Measurements from ENCODE around the gene GUCD1. TPM values are rescaled to one million over a fixed set of nuclear protein-coding genes. Genes with fewer than 3 reads are reported as not detected.

GUCD1 gene
- total RNA-seq, 1 donor: 166 TPM

DNA sequence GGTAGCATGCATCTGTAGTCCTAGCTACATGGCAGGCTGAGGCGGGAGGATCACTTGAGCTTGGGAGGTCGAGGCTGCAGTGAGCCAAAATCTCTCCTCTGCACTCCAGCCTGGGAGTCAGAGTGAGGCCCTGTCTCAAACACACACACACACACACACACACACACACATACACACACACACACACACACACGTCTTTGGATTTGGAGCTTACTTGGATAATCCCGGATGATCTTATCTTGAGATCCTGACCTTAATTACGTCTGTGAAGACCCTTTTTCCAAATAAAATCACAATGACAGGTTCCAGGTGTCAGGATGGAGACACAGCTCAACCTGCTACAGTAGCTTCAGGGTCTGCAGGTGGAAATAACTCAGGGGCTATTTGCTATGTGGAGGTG lies 58.7 kb downstream of the GUCD1 start:
- H3K4me3 ChIP-seq (ENCODE audit: low read depth, low read length): no peak overlapping the region
- DNase-seq (ENCODE audit: low read depth): no peak
- TF ChIP-seq, protein P1, sequence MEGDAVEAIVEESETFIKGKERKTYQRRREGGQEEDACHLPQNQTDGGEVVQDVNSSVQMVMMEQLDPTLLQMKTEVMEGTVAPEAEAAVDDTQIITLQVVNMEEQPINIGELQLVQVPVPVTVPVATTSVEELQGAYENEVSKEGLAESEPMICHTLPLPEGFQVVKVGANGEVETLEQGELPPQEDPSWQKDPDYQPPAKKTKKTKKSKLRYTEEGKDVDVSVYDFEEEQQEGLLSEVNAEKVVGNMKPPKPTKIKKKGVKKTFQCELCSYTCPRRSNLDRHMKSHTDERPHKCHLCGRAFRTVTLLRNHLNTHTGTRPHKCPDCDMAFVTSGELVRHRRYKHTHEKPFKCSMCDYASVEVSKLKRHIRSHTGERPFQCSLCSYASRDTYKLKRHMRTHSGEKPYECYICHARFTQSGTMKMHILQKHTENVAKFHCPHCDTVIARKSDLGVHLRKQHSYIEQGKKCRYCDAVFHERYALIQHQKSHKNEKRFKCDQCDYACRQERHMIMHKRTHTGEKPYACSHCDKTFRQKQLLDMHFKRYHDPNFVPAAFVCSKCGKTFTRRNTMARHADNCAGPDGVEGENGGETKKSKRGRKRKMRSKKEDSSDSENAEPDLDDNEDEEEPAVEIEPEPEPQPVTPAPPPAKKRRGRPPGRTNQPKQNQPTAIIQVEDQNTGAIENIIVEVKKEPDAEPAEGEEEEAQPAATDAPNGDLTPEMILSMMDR (IDR thresholded peaks at IDR 0.05; ENCODE audit: insufficient read depth, low read depth, low read length): no peak

DNA sequence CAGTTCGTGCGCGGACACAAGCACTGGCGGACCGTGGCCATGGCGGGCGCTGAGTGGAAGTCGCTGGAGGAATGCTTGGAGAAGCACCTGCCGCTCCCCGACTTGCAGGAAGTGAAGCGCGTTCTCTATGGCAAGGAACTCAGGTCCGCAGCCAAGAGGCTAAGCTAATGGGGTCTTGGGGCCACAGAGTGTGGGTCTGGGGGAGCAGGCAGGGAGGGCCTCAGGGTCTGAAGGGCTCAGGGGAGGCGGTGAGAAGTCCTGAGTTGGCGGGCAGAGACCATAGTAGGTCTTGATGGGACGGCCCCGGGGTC lies 59.6 kb downstream of the GUCD1 start:
- TF ChIP-seq, protein P1 (IDR thresholded peaks at IDR 0.05; ENCODE audit: insufficient read depth, low read depth, low read length): no peak
- DNase-seq (ENCODE audit: low read depth): no peak
- no peak overlapping the region for H3K4me3 ChIP-seq (ENCODE audit: low read depth, low read length)

DNA sequence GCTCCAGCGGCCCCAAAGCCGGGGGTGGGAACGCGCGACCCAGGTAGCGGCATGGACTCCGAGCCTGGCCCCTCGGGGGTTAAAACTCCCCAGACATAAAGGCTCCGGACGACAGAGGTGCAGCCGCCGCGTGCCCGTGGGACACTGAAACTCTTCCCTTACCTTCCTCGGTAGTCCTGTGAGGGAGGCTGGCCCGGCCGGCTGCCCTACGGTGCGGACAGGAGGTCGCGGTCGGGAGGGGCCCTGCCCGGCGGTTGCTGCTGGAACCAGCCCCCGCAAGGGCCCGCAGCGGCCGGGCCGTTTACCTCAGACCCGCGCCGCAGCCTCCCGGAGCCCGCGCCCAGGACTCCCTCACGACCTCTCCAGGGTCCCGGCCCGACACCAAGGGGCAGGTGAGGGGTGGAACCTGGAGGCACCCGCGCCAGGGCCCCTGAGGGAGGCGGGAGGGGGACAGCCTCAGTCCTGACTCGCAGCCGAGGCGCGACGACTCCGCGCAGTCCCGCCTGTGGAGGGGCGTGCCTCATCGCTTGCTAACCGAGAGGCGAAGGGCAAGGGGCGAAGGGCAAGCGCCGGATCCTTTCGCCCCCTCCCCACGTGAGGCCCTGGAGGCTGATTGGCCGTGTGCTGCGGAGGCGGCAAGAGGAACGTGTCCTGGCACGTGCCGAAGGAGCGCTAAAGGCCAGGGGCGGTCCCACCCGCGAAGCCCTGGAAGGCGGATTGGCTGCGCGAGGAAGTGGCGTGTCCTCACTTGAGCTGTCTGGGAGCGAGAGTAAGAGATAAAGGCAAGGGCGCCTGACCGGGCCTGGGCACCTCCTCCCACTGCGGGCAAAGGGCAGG lies 60.2 kb downstream of the GUCD1 start, which contains the start of gene UPB1:
TSS of gene UPB1 (plus strand) at position 805 of the 837 bp plus-strand sequence. CDS start 72 bp downstream, outside the sequence.
- TF ChIP-seq, protein P1 (IDR thresholded peaks at IDR 0.05; ENCODE audit: insufficient read depth, low read depth, low read length): no peak
- DNase-seq (ENCODE audit: low read depth): no peak
- H3K4me3 ChIP-seq (ENCODE audit: low read depth, low read length): no peak within 1 kb of the TSS

DNA sequence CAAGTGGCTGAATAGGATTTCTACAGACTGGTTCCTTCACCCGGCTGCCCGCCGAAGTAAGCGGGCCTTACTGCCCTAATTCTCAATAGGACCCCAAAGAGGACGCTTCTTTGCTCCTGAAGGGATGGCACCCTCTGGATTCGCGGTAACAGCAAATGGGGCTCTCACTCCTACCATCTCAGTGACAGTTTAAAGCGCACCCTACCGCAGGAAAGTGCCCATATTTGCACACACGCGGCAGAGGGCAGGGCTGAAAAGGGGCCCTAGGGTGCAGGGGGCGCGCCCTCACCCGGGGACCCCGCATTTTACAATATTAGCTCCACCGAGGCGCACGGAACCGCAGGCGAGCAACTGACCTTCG lies 60.8 kb downstream of the GUCD1 start:
- DNase-seq (ENCODE audit: low read depth): no peak
- TF ChIP-seq, protein P1 (IDR thresholded peaks at IDR 0.05; ENCODE audit: insufficient read depth, low read depth, low read length): no peak
- no peak overlapping the region for H3K4me3 ChIP-seq (ENCODE audit: low read depth, low read length)

DNA sequence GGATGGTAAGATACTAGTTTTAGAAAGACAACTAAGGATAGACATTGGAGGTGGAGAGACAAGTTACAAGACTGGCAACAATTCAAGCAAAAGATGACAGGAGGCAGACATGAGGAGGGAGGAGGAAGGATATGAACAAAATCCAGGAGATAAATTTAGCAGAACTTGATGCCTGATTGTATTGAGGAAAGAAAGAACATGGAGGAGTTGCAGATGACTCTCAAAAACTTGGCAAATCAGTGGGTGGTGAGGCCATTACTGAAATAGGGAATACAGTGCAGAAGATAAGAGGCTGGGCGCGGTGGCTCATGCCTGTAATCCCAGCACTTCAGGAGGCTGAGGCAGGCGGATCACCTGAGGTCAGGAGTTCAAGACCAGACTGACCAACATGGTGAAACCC lies 62.5 kb downstream of the GUCD1 start:
- no peak for DNase-seq (ENCODE audit: low read depth)
- no peak overlapping the region for H3K4me3 ChIP-seq (ENCODE audit: low read depth, low read length)
- TF ChIP-seq, protein P1 (IDR thresholded peaks at IDR 0.05; ENCODE audit: insufficient read depth, low read depth, low read length): no peak

Other genes with a start within 250 kb of the GUCD1 start
- 3.2 and 3.9 TPM in 2 replicates for gene ADORA2A, start 127.5 kb downstream of the GUCD1 start, total RNA-seq
- under 0.01 and 0.32 TPM in 2 replicates for gene UPB1, start 59.8 kb downstream of the GUCD1 start, total RNA-seq
- 59.3 and 84.2 TPM in 2 replicates for gene SNRPD3, start 861 bp upstream of the GUCD1 start, total RNA-seq
- 3.9 and 5.8 TPM in 2 replicates for gene LRRC75B, start 37.9 kb upstream of the GUCD1 start, total RNA-seq
- 0.97 and 1.7 TPM in 2 replicates for gene GGT1, start 48.1 kb upstream of the GUCD1 start, total RNA-seq
- not detected in 2 replicates for gene PIWIL3, start 219.6 kb upstream of the GUCD1 start, total RNA-seq

Measured in fibroblast of villous mesenchyme (primary cell).